ENCODE results near the gene GRK5. TPM values are rescaled to one million over a fixed set of nuclear protein-coding genes. Genes with fewer than 3 reads are reported as not detected.
"Not testable (repeated sequence)": the region's sequence is repeated elsewhere in the genome, so short reads cannot be mapped to it uniquely, and the experiment has no call there.

The GRK5 gene
- total RNA-seq, 1 donor from 2014 or later: 38.9 TPM

DNA sequence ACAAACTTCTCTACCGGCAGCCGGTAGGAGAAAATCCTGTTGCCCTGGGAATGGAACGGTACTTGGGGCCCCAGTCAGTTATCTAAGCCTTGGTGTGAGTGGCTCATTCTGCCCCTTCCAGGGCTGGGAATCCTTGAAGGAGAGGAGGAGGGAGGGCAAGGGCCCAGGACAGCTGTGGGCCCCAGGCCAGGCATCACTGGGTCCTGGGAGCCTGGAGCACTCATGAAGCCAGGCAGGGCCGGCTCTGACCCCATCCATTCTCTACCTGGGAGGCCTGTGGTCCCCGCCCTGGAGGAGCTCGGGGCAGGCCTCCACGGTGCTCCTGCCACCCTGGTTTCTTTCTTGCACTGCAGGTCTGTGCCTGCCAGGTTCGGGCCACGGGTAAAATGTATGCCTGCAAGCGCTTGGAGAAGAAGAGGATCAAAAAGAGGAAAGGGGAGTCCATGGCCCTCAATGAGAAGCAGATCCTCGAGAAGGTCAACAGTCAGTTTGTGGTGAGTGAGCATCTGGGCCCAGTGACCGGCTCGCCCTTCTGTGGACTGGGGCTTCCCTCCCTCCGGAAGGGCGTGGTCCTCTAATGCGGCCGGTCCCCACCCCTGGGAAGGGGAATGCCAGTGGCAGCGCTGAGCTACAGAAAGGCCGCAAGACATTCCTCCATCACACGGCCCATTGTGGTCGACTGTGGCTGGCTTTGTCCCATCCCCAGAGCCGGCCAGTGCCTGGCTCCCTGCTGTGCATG, 223.8 kb downstream of the GRK5 start:
- intact Hi-C loops (cut with micrococcal nuclease): no loop called here

DNA sequence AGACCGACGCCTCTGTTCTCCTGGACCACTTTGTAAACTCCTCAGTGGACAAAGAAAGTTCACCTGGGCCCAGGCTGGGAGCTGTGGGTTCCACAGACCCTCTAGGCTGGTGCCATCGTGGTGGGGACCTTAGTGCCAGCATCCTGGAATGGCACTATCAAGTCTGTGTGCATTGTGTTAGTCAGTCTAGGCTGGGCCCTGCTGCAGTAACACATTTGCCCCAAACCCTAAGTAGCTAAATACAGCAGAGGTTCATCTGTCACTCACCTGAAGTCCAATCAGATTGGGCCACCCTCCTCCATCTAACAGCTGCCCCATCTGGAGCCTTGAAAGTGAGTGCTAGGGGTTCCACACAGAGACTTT, 224.4 kb downstream of the GRK5 start:
- intact Hi-C loops (cut with micrococcal nuclease): no loop called here

DNA sequence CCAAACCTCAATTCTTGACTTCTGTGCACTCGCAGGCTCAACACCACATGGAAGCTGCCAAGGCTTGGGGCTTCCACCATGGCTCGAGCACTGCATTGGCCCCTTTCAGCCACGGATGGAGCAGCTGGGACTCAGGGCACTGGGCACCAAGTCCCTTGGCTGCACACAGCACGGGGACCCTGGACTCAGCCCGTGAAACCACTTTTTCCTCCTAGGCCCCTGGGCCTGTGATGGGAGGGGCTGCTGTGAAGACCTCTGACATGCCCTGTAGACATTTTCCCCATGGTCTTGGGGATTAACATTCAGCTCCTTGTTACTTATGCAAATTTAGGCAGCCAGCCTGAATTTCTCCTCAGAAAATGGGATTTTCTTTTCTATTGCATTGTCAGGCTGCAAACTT, 227.6 kb downstream of the GRK5 start:
- intact Hi-C loops (cut with micrococcal nuclease): not testable (repeated sequence)

DNA sequence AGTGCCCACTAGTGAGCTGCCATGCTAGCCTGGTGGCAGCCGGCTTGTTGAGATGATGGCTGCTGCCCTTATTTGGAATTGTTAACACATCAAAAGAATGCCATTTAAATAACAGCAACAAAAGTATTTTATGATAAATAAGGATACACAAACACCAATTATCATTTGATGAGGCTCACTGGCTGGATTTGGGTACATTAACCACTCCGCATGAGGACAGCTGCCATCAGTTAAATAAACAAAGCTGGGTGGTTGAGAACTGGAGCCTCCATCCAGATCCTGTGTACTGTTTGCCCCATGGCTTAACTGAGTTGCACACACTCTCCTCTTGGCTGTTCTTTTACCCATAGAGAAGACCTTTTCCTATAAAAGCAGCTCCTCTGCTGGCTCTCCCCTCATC, 231.3 kb downstream of the GRK5 start:
- intact Hi-C loops (cut with micrococcal nuclease): no loop called here

DNA sequence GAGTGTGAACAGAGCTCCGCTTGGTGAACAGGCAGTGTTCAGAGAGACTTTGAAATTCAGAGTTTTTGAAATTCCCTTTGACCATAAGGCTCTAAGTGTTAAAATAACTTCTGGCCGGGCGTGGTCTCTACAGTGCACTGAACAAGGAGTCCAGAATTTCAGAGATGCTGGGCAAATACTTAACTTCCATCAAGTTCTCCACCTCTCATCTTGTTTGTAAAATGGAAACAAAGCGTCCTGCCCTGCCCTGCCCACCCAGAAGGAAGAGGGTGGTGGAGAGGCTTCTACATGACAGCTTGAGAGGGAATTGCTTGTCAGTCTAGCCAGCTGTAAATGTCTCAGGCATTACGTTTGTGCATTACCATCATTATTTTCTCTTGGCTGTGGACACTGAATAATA, 232.6 kb downstream of the GRK5 start:
- intact Hi-C loops (cut with micrococcal nuclease): no loop called here

DNA sequence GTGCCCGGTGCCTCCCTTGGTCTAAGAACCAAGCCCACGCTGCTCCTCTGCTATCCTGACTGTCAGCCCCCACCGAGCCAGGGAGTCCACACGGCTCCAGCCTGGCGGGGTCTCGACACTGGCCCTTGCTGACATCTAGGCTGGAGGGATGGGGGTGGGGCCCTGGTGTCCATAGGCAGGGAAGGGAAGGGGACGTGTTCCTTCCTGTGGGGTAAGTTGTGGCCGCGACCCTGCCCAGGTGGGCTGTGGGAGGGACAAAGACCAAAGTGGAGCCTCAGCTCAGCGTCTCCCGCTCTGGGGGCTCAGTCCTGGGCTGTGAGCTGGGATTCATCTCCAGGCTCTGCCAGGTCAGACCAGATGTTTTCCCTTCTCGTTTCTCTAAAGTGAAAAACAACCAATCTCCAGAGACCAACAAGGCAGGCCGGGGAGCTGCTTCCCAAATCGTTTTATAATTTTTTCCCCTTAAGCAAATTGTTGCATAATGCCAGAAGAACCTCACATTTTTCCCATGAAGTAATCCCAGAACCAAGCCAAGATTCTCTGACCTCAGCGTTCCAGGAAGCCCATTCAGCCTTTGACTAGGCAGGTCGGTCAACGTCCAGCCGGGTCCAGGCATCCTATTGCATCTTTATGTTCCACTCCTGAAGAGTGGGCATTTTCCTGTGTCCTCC, 233.9 kb downstream of the GRK5 start:
- intact Hi-C loops (cut with micrococcal nuclease): no loop called here

DNA sequence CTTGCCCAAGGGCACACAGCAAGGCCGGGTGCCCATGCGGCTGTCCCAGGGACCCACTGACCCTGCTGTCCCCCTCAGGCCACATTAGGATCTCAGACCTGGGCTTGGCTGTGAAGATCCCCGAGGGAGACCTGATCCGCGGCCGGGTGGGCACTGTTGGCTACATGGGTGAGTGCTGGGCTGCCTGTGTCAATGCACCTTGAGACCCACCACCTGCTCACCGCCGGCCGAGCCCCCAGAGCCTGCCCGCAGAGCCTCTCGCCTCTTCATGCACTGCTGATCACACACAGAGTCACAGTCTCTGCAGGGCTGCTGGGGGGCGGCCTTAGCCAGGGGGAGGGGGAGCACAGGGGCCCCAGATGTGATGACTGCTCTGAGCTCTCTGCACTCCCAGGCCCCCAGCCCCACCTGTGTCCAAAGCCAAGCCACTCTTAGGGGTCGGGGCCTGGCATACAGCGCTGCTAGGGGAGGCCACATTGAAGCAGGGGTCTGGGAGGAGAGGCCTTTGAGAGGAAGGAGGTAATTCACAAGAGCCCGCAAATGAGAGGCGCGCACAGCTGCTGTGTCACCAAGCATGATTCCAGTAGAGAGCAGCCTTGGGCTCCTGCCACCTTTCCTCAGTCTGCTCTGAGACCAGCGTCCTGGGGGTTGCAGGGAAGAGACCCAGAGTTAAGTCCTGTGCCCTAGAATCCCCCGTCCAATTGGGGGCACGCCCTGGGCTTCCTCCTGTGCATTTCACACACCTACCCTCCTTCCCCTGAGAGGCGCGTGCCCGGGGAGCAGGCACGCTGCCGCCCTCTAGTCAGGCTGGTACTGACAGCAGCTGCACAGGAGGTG, 234.8 kb downstream of the GRK5 start:
- intact Hi-C loops (cut with micrococcal nuclease): no loop called here

DNA sequence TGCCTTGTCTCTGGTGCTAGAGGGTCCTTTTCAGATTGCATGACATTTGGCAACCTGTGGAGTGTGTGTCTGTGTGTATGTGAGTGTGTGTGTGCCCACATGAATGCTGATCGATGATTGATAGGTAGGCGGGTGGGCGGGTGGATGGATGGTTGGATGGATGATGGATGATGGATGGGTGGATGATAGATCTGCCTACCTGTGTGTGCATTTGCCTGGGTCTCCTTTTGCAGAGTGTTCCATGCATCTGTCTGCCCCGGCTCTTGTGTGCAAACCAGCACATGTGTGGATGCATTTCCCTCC, 235.3 kb downstream of the GRK5 start:
- intact Hi-C loops (cut with micrococcal nuclease): no loop called here

DNA sequence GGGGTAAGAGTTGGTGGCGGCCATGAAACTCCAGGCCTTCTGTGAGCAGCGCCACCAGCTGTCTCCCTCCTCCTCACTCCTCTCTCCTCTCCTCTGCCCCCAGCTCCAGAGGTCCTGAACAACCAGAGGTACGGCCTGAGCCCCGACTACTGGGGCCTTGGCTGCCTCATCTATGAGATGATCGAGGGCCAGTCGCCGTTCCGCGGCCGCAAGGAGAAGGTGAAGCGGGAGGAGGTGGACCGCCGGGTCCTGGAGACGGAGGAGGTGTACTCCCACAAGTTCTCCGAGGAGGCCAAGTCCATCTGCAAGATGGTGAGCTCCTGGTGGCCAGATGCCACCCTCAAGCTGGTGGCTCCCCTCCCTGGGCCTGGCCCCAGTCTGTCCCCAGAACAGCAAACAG, 236.1 kb downstream of the GRK5 start:
- intact Hi-C loops (cut with micrococcal nuclease): no loop called here

DNA sequence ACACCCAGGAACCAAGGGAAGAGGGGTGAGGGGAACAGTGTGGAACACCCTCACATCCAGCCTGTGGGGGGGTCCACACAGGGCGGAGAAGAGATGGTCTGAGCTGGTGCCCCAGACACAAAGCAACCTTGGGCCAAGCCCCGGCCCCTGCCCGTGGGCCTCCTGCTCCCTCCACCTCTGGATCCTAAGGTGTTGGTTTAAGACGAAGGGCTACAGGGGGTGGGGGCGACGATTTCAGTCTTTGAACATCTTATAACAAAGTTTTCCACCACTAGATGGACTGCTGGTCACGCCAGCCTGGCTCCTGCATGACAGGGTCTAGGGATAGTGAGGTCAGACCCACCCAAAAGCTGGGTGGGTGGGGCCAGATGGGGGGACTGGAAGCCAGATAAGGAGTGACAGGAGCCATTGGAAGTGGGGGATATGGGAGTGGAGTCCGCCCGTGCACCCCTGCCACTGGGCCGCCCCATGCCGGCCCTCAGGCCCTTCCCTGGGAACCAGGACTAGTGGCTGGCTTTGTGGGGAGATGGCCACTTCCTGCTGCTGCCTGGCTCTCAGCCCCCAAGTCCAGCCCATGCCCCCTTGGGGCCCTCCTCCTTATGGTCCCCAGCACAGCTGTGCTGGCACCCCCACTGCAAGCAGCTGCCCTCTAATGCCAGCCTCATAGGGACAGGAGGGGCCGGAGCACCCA, 236.7 kb downstream of the GRK5 start:
- intact Hi-C loops (cut with micrococcal nuclease): loop anchor here (2.0 kb wide), 3 partner anchors 45 to 237 kb away; partner anchors contain the start of genes GRK5 and RGS10

DNA sequence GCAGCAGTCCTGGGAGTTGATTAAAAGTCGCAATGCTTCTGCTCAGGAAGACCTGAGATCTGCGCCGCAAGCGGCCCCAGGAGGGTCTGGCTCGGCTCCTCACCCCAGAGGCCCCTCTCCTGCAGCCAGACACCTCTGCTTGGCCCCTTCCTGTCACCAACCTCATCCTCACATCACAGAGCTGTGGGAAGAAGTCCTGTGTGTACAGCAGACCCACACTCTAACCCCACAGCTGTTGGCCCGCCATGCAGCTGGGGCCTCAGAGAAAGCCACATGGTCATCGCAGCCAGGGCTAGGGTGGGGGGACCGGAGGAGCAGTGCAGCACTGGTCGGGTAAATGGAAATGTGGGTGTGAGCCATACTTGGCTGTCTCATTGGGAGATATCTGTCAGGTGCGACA, 237.5 kb downstream of the GRK5 start:
- intact Hi-C loops (cut with micrococcal nuclease): loop anchor here (1.0 to 2.0 kb wide), 4 partner anchors 44 to 246 kb away; partner anchors contain the start of genes GRK5 and RGS10

DNA sequence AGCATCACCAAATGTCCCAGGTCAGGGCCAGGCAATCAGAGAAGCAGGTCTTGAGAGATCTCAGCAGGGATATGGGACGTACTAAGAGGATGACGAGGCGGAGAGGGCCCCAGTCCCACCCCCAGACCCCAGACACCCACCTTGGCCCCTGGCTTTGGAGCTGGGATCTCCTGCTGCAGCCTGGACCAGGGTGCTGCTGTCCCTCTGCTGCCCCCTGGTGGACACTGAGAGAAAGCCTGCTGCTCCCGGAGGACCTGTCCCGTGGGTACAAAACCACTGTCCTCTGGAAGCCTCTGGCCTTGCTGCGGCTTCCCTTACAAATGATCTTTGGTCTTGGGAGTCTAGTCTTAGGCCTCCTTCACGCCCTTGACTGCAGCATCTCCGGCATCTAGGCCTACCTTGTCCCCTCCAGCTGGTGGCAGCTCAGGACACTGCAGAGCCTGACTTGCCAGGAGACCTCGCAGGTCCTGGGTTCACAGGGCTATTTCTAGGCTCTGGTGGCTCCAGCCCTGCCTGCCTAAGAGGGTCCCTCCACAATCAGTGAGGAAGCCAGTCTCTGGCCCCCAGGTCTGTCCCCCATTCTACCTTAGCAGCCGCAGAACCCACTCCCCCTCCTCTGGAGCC, 238.1 kb downstream of the GRK5 start:
- intact Hi-C loops (cut with micrococcal nuclease): loop anchor here (1.0 to 2.0 kb wide), 4 partner anchors 43 to 246 kb away; partner anchors contain the start of genes GRK5 and RGS10

DNA sequence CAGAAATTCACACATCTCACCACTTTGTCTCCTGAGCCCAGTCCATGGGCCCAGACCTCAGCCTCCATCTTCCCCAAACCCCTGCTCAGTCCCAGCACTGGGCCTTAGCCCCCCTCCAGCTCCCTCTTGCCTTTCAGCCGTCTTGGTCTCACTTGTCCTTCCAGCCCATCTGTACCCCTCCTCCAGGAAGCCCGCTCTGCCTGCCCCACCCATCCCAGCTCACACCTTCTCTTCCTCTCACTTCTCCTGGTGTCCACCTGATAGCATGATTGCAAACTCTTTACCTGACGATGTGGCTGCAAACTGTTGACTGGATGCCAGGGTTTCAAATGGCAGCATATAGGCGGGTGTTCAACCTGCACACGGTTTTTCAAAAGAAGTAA, 238.6 kb downstream of the GRK5 start:
- intact Hi-C loops (cut with micrococcal nuclease): loop anchor here (1.0 to 2.0 kb wide), 4 partner anchors 43 to 247 kb away; partner anchors contain the start of genes GRK5 and RGS10

DNA sequence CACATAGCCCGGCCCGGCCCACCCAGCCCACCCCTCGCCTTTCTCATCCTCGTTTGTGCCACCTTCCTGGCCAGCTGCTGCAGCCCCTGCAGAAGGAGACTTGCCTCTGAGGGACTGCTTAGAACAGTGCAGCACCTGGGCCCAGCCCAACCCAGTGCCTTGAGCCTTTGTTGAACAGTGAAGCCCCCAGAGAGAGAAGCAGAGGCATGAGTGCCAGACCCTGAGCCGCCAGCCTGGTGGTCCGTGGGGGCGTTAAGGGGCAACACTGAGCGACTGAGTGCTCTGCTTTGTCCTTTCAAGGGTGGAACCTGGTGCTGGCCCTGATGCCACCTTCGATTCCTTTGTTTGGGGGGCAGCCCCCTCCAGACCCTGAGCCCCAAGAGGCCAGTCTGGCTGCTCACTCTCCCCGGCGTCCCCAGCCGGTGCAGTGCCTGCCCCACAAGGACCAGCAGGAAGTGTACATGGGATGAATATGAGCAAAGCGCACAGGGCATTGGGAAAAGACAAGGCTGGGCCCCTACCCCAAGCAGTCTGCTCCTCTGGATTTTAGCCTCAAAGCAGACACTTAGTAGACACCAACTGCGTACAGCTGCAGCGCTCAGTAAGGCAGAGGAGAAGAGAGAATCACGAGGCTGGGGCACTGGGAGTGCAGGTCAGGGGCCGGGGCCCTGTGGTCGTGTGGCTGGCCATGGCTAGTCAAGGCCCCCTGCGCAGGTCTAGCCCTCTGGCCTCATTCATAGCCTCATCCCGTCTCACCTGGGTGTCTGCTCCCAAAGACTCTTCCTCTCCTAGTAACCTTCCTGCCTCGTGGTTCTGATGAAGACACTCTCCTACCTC, 239.3 kb downstream of the GRK5 start:
- intact Hi-C loops (cut with micrococcal nuclease): no loop called here

DNA sequence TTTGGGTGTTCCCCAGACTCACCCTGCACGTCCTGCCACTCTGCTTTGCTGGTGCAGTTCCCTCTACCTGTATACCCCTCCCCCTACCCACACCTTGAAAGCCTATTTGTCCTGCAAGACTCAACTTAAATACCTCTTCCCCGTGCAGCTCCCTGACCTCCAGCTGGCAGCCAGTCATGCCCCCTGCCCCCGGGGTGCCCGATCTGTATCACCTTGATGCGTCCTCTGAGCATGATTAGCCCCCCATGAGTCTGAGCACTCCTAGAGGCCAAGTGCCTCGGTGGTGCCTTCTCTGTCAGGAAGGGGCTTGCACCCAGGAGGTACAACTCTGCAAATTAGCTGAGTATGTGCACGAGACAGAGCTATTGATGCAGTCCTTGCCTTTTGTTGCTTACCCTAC, 240.1 kb downstream of the GRK5 start:
- intact Hi-C loops (cut with micrococcal nuclease): no loop called here

DNA sequence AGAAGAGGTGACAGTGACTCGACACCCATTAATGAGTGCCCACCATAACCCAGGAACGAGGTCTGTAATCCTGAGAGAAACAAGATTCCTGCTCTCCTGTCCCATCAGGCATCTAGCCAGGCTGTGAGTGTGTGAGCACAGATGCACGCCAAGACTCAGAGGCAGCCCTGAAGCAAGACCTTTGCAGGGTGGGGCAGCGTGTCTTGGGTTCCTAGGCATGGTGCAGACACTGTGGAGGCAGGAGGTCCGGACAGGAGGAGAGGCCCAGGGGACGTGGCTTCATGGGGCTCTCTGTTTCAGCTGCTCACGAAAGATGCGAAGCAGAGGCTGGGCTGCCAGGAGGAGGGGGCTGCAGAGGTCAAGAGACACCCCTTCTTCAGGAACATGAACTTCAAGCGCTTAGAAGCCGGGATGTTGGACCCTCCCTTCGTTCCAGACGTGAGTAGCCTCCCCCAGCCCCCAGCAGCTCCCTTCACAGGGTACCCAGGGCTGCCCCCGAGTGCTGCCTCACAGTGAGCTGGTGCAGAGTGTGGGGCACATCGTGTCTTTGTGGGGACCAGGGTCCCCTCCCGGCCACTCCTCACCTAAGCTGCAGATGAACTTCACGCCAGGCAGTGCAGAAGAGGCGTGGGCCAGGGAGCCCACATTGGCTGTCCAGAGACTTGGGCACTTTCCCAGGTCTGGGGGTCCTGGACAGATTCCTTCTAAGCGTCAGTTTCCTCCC, 240.6 kb downstream of the GRK5 start:
- intact Hi-C loops (cut with micrococcal nuclease): no loop called here

DNA sequence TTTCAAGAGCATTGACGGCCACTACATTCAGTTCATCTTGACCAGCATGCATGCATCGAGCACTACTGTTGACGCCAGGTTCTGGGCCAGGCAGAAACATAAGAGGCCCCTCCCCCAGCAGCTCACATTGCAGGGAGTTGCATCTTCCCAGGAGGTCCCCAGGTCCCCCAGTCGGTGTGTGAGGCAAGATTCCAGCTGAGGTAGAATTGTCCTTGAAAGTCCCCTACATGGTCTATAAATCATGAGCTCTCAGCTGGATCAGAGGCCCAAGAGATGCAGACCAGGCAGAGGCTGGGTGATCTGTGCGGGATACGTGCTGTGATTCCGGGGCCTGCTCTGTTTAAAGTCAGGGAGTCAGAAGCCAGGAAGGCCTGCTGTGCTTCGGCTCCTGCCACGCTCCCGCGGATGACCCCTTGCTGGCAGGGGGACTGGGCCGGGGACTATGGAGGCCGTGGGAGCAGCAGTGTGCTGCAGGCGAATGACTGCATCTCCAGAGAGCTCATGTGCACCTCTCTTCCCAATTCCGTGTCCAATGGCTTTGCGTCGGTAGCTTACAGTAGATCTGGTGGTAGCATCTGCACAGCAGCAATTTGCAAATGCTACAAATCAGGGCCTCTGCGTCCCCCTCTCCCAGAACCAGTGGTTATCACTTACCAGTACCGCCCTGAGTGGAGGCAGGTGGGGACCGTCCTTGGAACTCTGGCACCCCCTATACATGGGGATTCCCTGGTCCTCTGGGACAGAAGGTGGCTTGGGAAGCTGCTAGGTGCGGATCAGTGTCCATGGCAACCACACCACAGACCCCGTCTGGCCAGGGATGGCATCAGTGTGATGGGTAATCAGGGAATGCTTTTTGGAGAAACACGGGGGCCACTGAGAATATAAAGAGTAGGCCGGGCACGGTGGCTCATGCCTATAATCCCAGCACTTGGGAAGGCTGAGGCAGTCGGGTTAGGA, 241.5 kb downstream of the GRK5 start:
- intact Hi-C loops (cut with micrococcal nuclease): no loop called here

DNA sequence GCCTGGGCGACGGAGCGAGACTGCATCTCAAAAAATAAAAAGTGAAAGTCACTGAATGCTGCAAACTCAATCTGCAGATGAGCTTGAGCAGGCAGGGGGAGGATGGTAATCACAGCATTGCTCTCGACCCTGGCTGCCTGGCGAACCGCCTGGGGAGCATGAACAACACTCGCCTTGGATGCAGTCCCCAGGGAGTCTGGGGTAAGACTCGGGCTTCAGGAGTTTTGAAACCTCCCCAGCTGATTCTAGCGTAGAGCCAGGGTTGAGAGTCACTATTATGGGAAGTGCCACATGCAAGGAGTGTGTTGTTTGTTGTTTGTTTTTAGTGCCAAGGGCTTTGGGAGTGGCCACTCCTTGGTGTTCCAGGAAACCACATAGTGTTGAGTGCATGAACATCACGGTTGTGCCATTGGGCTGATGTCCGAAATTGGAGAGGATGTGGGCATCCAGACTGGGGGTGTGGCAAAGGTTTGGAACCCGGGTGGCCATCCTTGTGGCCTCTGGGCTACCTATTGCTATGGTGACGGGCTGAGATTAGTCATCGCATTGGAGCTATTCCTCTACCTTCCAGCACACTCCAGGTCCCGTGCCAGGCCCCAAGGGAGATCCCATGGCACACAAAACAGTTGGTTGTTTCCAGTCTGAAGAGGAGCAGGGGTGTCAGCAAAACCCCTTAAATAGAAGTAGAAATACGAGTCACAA, 242.5 kb downstream of the GRK5 start:
- intact Hi-C loops (cut with micrococcal nuclease): no loop called here
